Upper lobe of right lung (tissue), 1 donor: Measurements from ENCODE around the gene PTTG1IP. TPM values are rescaled to one million over a fixed set of nuclear protein-coding genes. Genes with fewer than 3 reads are reported as not detected.
A peak's percentile ranks its signal among the peaks of the same experiment; 100 is the strongest.

Source experiments
- ATAC-seq: fragments of 200-7000 bp; cut with Tn5 transposase; one replicate; pipeline ENCODE4 v1.9.1; 2020; ENCODE audit warnings: mild to moderate bottlenecking, moderate library complexity
- DNase-seq: peaks from one replicate; pipeline ENCODE4 v3.0.0-alpha.2; 2020
- H3K27ac ChIP-seq: fragments of 200-600 bp; one replicate; pipeline ENCODE4 v1.8.0; 2022
- H3K27me3 ChIP-seq: fragments of 200-600 bp; one replicate; pipeline ENCODE4 v1.8.0; 2022; ENCODE audit warnings: mild to moderate bottlenecking
- H3K36me3 ChIP-seq: fragments of 200-600 bp; one replicate; pipeline ENCODE4 v1.8.0; 2022
- H3K4me1 ChIP-seq: fragments of 200-600 bp; one replicate; pipeline ENCODE4 v1.8.0; 2022
- H3K4me3 ChIP-seq: fragments of 200-600 bp; one replicate; pipeline ENCODE4 v1.8.0; 2022; ENCODE audit warnings: mild to moderate bottlenecking
- H3K9me3 ChIP-seq: fragments of 200-600 bp; one replicate; pipeline ENCODE4 v1.8.0; 2022
- intact Hi-C: fragments of 100-400 bp; cut with DNase I; formaldehyde crosslinking; loops from one replicate; pipeline ENCODE4 v1.11.0; 2022
- total RNA-seq: library from RNA; stranded (reverse); fragmentation: NEBNext Ultra II Directional; extraction: Animal tissue kit (Norgen Biotek cat#: 25700); gene quantifications from one replicate; pipeline ENCODE4 v1.2.1, GENCODE V29; 2021
- TF ChIP-seq, protein P1 (sequence below): fragments of 200-600 bp; IDR thresholded peaks from one replicate; pipeline ENCODE4 v1.8.0; 2022; ENCODE audit warnings: antibody characterized with exemption
- donor health status: DM: no; HTN: yes; CAD: no; lungs with severe emphysema.

The PTTG1IP gene
- total RNA-seq, 1 donor from 2014 or later: 244 TPM

DNA sequence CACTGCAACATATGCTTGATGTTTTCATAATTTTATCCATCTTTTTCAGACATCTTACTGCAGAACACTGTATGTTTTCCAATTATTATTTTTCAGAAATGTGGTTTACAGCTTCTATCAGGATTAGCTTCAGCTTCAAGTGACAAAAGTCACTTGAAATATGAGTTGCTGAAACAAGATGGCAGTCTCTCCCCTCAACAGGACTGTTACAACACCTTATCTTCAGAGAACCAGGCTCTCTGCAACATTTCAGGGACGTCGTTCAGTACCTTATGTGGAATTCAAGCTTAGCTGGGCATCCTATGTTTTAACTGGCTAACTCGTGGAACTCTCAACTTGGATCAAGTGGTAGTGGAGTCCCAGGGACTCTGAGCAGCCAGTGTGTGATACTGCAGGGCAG, 69.8 kb downstream of the PTTG1IP start:
- Histone ChIP-seq H3K4me3 (no peak overlapping the region), H3K9me3 (no peaks in the 10 kb centered on the region), H3K4me1 (peaks cover 18% of the 10 kb centered on the region), H3K36me3 (peaks cover 50% of the 10 kb centered on the region), H3K27ac (no peak overlapping the region), H3K27me3 (no peaks in the 10 kb centered on the region)
- TF ChIP-seq, protein P1, sequence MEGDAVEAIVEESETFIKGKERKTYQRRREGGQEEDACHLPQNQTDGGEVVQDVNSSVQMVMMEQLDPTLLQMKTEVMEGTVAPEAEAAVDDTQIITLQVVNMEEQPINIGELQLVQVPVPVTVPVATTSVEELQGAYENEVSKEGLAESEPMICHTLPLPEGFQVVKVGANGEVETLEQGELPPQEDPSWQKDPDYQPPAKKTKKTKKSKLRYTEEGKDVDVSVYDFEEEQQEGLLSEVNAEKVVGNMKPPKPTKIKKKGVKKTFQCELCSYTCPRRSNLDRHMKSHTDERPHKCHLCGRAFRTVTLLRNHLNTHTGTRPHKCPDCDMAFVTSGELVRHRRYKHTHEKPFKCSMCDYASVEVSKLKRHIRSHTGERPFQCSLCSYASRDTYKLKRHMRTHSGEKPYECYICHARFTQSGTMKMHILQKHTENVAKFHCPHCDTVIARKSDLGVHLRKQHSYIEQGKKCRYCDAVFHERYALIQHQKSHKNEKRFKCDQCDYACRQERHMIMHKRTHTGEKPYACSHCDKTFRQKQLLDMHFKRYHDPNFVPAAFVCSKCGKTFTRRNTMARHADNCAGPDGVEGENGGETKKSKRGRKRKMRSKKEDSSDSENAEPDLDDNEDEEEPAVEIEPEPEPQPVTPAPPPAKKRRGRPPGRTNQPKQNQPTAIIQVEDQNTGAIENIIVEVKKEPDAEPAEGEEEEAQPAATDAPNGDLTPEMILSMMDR: no peak
- DNase-seq (no peak), ATAC-seq (no peak)
- intact Hi-C loops: loop anchor here (10.0 kb wide), 2 partner anchors 51 to 131 kb away; no protein-coding TSS in a partner anchor

DNA sequence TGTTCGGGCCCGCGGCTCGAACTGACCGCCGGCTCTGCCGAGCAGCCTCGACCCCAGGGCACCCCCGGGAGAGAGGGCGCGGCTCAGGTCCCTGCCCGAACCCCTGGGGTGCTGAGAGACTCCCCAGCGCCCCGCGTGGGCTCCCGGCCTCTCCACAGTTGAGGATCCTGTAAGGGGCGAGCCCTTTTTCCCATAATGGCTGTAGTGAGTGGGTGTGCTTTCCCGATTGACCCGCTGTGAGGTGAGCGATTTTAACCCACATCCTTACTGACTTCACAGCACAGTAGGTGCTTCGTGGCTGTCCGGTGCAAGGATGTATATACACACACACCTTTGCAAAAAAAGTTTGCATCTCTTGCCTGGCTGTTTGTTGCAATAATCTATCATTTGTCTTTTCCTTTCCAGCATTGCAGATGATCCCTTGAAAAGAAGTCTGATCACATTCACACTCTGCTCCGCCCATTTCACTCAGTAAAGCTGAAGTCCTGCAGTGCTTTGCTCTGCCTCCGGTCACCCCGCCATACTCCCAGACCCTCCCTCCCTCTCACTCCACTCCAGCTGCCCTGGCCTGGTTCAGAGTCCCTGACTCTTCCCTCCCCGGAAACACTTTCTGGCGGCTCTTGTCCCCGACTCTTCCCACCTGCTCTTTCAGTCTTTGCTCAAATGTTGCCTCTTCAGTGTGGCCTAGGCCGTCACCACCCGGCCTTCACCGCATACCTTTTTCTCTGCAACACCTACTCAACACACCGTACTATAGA, 70.9 kb downstream of the PTTG1IP start:
- no peak for DNase-seq

GRCh38 chr21:44801468-44802395, 71.8 kb downstream of the PTTG1IP start, which contains the start of gene UBE2G2:
Gene UBE2G2, minus strand, starts transcription at chr21:44801820. Its CDS starts 72 bp downstream, at chr21:44801748.
- H3K9me3 ChIP-seq: no peaks in the 10 kb centered on the region
- peak within 1 kb of the TSS; percentile 97 for H3K4me3 ChIP-seq
- no peaks in the 10 kb centered on the region for H3K27me3 ChIP-seq
- peak; percentile 98 for ATAC-seq
- DNase-seq: peak; percentile 93
- peaks cover 42% of the 10 kb centered on the region for H3K36me3 ChIP-seq
- peaks cover 18% of the 10 kb centered on the region for H3K4me1 ChIP-seq
- TF ChIP-seq, protein P1: no peak
- H3K27ac ChIP-seq: peak within 1 kb of the TSS; percentile 84
- intact Hi-C loops: loop anchor here (10.0 kb wide), 2 partner anchors 53 to 133 kb away; no protein-coding TSS in a partner anchor

More for the DNA sequence above, 70.9 kb downstream of the PTTG1IP start:
- Histone ChIP-seq H3K4me1 (peaks cover 18% of the 10 kb centered on the region), H3K27me3 (no peaks in the 10 kb centered on the region), H3K36me3 (peaks cover 49% of the 10 kb centered on the region), H3K9me3 (no peaks in the 10 kb centered on the region), H3K27ac (peak overlapping the region; percentile 84), H3K4me3 (peak overlapping the region; percentile 97)
- no peak for ATAC-seq
- TF ChIP-seq, protein P1: no peak
- intact Hi-C loops: loop anchor here (10.0 kb wide), 2 partner anchors 52 to 132 kb away; no protein-coding TSS in a partner anchor

- Histone ChIP-seq H3K9me3 (no peaks in the 10 kb centered on the region), H3K4me3 (peak overlapping the region; percentile 97), H3K4me1 (peaks cover 18% of the 10 kb centered on the region), H3K27me3 (no peaks in the 10 kb centered on the region), H3K27ac (peak overlapping the region; percentile 84), H3K36me3 (peaks cover 38% of the 10 kb centered on the region)
- TF ChIP-seq, protein P1: peak; percentile 31
- intact Hi-C loops: loop anchor here (10.0 kb wide), 2 partner anchors 54 to 134 kb away; no protein-coding TSS in a partner anchor
- DNase-seq (no peak), ATAC-seq (peak; percentile 45)
These were observed 72.5 kb downstream of the PTTG1IP start for GRCh38 chr21:44800971-44801467.

GRCh38 chr21:44800103-44800502, 73.4 kb downstream of the PTTG1IP start:
- H3K9me3 ChIP-seq: no peaks in the 10 kb centered on the region
- no peak overlapping the region for H3K4me3 ChIP-seq
- DNase-seq (no peak), ATAC-seq (no peak)
- no peak overlapping the region for H3K27ac ChIP-seq
- peaks cover 29% of the 10 kb centered on the region for H3K36me3 ChIP-seq
- H3K27me3 ChIP-seq: no peaks in the 10 kb centered on the region
- H3K4me1 ChIP-seq: peaks cover 18% of the 10 kb centered on the region
- intact Hi-C loops: loop anchor here (10.0 kb wide), 2 partner anchors 55 to 135 kb away; no protein-coding TSS in a partner anchor
- TF ChIP-seq, protein P1: peak; percentile 38
